AG09309 (cell line): Measurements from ENCODE around the gene TTC27.

Experiments used
- DNase-seq: peaks from one replicate; pipeline ENCODE4 v3.0.0-alpha.2; 2010; ENCODE audit warnings: low read depth
- H3K4me3 ChIP-seq: 2 replicates; pipeline ENCODE4 v1.5.1; 2011; ENCODE audit warnings: mild to moderate bottlenecking, low read depth, low read length, moderate library complexity; ENCODE audit not compliant: control insufficient read depth
- CTCF ChIP-seq: IDR thresholded peaks from 2 replicates; pipeline ENCODE4 v1.5.1; 2011; ENCODE audit warnings: mild to moderate bottlenecking, low read depth, low read length, inconsistent platforms; ENCODE audit not compliant: insufficient read depth, control insufficient read depth; ENCODE audit errors: missing control alignments

The TTC27 gene

DNA sequence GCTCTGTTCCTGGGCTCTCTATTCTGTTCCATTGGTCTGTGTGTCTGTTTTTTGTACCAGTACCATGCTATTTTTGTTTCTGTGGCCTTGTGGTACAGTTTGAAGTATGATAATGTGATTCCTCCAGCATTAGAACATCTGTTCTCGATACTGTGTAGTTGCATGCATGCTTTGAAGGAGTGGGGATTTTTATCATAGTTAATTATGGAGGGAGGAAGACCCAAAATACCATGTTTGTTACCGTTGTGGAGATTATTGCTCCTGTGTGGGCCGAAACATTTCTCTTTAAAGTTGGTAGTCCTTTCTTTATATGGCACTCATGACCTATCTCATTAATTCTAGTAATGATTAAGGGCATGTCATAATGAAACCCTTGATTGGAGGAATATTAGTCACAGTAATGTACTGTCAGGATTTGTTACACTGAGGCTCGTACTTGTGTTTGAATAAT lies 87.6 kb downstream of the TTC27 start:
- no peak for DNase-seq
- H3K4me3 ChIP-seq, result no peak overlapping the region
- no peak for TF ChIP-seq CTCF

DNA sequence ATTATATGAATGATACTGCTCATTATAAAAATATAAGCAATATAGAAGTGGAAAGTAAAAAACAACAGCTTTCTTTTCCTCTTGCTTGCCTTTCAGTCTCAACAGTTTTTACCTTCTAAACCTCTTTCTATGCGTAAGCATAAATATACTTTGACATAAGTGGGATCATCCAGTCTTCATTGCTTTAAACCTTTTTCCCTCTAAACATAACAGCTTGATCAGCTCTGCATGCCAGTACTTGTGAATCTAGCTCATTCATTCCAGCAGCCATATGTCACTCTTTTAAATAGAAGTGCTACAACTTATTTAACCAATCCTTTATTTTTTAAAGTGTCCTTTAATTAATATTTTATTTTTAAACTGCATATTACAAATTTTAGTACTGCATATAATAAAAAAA lies 88.1 kb downstream of the TTC27 start:
- H3K4me3 ChIP-seq, result no peak overlapping the region
- no peak for TF ChIP-seq CTCF

GRCh38 chr2:32716598-32716997 lies 88.7 kb downstream of the TTC27 start:
- no peak overlapping the region for H3K4me3 ChIP-seq
- TF ChIP-seq CTCF, result no peak
- DNase-seq, result no peak

More for the DNA sequence above, 88.1 kb downstream of the TTC27 start:
- no peak for DNase-seq

DNA sequence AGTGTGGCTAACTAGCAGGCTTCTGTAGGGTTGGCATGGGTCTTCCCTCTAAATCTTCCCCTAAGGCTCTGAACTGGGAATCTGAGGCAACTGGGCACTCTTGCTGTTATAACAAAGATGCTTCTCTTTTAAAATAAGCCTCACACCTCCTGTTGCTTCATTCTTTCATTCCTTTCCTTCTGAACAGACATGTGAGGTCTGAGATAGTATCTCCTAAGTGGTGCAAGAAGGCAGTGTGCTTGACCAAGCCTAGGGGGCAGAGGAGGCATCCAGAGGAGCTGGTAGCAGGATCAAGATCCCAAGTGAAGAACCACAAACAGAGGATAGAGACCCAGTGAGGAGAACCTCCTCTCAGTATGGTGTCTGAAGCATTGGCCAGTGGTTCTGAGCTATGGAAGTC lies 90.9 kb downstream of the TTC27 start:
- DNase-seq, result no peak
- no peak for TF ChIP-seq CTCF
- no peak overlapping the region for H3K4me3 ChIP-seq

GRCh38 chr2:32719430-32719829 lies 91.6 kb downstream of the TTC27 start:
- H3K4me3 ChIP-seq, result no peak overlapping the region
- no peak for DNase-seq
- TF ChIP-seq CTCF, result no peak

DNA sequence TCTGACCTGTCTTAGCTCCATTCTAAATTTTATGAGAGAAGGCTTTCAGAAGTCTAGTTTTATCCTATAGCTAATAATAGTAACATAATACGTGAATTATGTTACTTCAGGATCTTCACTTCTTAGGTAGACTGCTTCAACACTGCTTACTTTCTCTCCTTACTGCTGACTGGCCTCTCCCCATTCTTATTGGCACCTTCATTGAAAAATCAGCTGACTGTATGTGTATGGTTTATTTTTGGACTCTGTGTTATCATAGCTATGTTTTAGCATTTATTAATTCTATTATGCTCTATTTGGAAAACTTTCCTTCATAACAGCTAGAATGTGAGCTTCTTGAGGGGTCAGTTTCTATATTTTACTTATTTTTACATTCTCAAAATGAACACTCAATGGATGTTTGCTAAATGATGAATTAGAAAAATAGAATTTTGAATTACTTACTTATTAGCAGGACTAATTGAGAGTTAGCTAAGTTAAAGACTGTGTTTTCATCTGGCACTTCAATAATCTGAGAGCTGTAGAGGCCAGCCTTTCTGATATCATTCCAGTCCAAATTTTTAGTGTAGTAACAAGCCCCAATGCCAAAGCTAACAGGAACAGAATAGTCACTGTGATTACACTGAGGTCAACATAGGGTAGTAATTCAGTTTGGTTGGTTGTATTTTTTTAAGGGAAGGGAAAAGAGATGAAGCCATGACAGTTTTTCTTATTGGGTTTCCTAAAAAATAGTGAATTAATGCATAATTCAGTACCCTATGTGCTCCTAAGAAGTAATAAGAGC lies 92.3 kb downstream of the TTC27 start:
- H3K4me3 ChIP-seq, result no peak overlapping the region
- DNase-seq, result no peak
- no peak for TF ChIP-seq CTCF

GRCh38 chr2:32720771-32721170 lies 92.9 kb downstream of the TTC27 start:
- TF ChIP-seq CTCF, result no peak
- no peak overlapping the region for H3K4me3 ChIP-seq
- DNase-seq, result no peak
